GM18870 (cell line): Measurements from ENCODE around the gene HIP1R.
"Not testable (repeated sequence)": the region's sequence is repeated elsewhere in the genome, so short reads cannot be mapped to it uniquely, and the experiment has no call there.

Source experiments
- ATAC-seq: cut with Tn5 transposase; IDR thresholded peaks from one replicate; pipeline ENCODE4 v1.9.1; 2021; ENCODE audit warnings: moderate library complexity; ENCODE audit not compliant: unreplicated experiment

HIP1R gene

GRCh38 chr12:122834921-122835749 is at the start of gene HIP1R:
TSS of gene HIP1R (plus strand) at chr12:122835457. CDS start at chr12:122835551, 94 bp downstream.
- ATAC-seq: no peak

- no peak for ATAC-seq
Measured at GRCh38 chr12:122785503-122785902, 49.8 kb upstream of the HIP1R start.

- ATAC-seq: no peak
Measured at GRCh38 chr12:122788387-122788786, 46.9 kb upstream of the HIP1R start.

GRCh38 chr12:122789637-122790036 is 45.6 kb upstream of the HIP1R start:
- ATAC-seq: no peak

GRCh38 chr12:122790393-122791075 is 44.7 kb upstream of the HIP1R start:
- no peak for ATAC-seq

- no peak for ATAC-seq
Measured at GRCh38 chr12:122793685-122794106, 41.6 kb upstream of the HIP1R start.

GRCh38 chr12:122795807-122796206 is 39.5 kb upstream of the HIP1R start:
- ATAC-seq: no peak

GRCh38 chr12:122799641-122800243 is 35.5 kb upstream of the HIP1R start:
- no peak for ATAC-seq

GRCh38 chr12:122803937-122804336 is 31.3 kb upstream of the HIP1R start:
- no peak for ATAC-seq

- ATAC-seq: not testable (repeated sequence)
Measured at GRCh38 chr12:122804957-122805356, 30.3 kb upstream of the HIP1R start.

- ATAC-seq: no peak
Measured at GRCh38 chr12:122807651-122808050, 27.6 kb upstream of the HIP1R start.

- ATAC-seq: no peak
Measured at GRCh38 chr12:122811777-122812176, 23.5 kb upstream of the HIP1R start.

GRCh38 chr12:122813310-122813713 is 21.9 kb upstream of the HIP1R start:
- ATAC-seq: no peak

- no peak for ATAC-seq
Measured at GRCh38 chr12:122819209-122819785, 16.0 kb upstream of the HIP1R start.

- no peak for ATAC-seq
Measured at GRCh38 chr12:122820138-122820537, 15.1 kb upstream of the HIP1R start.

- ATAC-seq: no peak
Measured at GRCh38 chr12:122820838-122821271, 14.4 kb upstream of the HIP1R start.

- ATAC-seq: no peak
Measured at GRCh38 chr12:122823429-122823828, 11.8 kb upstream of the HIP1R start.

GRCh38 chr12:122825773-122826724 is 9.2 kb upstream of the HIP1R start:
- ATAC-seq: no peak

- no peak for ATAC-seq
Measured at GRCh38 chr12:122827258-122827657, 8.0 kb upstream of the HIP1R start.

- no peak for ATAC-seq
Measured at GRCh38 chr12:122830517-122831214, 4.6 kb upstream of the HIP1R start.
